ENCODE measurements around the gene BHMT. TPM values are rescaled to one million over a fixed set of nuclear protein-coding genes. Genes with fewer than 3 reads are reported as not detected.
A peak's percentile ranks its signal among the peaks of the same experiment; 100 is the strongest.
"Not testable (repeated sequence)": the region's sequence is repeated elsewhere in the genome, so short reads cannot be mapped to it uniquely, and the experiment has no call there.

The BHMT gene
- total RNA-seq, 1 donor = 0.86 TPM

GRCh38 chr5:79147076-79147475 is 35.5 kb downstream of the BHMT start:
- H3K4me3 ChIP-seq (ENCODE audit: low read depth, low read length) = no peak overlapping the region
- no peak for DNase-seq (ENCODE audit: low read depth)
- TF ChIP-seq, protein P1, sequence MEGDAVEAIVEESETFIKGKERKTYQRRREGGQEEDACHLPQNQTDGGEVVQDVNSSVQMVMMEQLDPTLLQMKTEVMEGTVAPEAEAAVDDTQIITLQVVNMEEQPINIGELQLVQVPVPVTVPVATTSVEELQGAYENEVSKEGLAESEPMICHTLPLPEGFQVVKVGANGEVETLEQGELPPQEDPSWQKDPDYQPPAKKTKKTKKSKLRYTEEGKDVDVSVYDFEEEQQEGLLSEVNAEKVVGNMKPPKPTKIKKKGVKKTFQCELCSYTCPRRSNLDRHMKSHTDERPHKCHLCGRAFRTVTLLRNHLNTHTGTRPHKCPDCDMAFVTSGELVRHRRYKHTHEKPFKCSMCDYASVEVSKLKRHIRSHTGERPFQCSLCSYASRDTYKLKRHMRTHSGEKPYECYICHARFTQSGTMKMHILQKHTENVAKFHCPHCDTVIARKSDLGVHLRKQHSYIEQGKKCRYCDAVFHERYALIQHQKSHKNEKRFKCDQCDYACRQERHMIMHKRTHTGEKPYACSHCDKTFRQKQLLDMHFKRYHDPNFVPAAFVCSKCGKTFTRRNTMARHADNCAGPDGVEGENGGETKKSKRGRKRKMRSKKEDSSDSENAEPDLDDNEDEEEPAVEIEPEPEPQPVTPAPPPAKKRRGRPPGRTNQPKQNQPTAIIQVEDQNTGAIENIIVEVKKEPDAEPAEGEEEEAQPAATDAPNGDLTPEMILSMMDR (IDR thresholded peaks at IDR 0.05; ENCODE audit: insufficient read depth, low read depth, low read length) = no peak

- H3K4me3 ChIP-seq (ENCODE audit: low read depth, low read length) = no peak overlapping the region
- TF ChIP-seq, protein P1 (IDR thresholded peaks at IDR 0.05; ENCODE audit: insufficient read depth, low read depth, low read length) = no peak
- peak; percentile 44 for DNase-seq (ENCODE audit: low read depth)
Measured at GRCh38 chr5:79149433-79149832, 37.8 kb downstream of the BHMT start.

DNA sequence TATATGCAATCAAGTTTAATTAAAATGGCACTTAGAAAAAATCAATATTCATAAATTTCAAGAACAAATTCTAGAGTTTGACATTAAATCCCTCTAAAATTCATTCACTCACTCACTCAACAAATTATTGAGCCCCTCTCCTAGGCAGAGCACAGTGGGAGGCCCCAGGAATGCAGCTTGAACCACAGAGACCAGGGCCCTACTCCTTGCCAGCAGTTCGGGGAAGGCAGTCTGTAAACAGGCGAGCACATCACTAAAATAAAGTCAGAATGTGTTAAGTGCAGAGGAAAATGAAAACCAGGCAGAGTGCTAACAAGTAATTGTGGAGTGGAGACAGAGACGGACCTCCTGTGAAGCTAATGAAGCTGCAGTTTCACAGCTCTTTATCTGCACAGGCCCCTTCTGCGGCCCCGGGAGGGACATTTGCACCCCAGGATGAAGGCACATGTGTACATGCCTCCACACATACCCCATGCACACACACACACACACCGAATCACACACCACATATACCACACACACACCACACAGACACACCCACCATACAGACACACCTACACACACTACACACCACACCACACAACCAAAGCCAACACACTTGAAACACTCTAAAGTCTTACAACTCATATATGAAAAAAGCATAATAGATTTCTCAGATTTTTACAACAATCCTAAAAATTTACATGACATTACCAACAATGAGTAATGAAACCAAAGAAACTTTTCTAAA is 40.5 kb downstream of the BHMT start:
- DNase-seq (ENCODE audit: low read depth) = peak; percentile 23
- no peak overlapping the region for H3K4me3 ChIP-seq (ENCODE audit: low read depth, low read length)
- TF ChIP-seq, protein P1 (IDR thresholded peaks at IDR 0.05; ENCODE audit: insufficient read depth, low read depth, low read length) = no peak

- no peak overlapping the region for H3K4me3 ChIP-seq (ENCODE audit: low read depth, low read length)
- TF ChIP-seq, protein P1 (IDR thresholded peaks at IDR 0.05; ENCODE audit: insufficient read depth, low read depth, low read length) = no peak
- DNase-seq (ENCODE audit: low read depth) = no peak
Measured at GRCh38 chr5:79157305-79157704, 45.7 kb downstream of the BHMT start.

GRCh38 chr5:79161647-79162046 is 50.0 kb downstream of the BHMT start:
- not testable (repeated sequence) for H3K4me3 ChIP-seq (ENCODE audit: low read depth, low read length); DNase-seq (ENCODE audit: low read depth)

GRCh38 chr5:79168031-79168430 is 56.4 kb downstream of the BHMT start:
- TF ChIP-seq, protein P1 (IDR thresholded peaks at IDR 0.05; ENCODE audit: insufficient read depth, low read depth, low read length) = no peak
- H3K4me3 ChIP-seq (ENCODE audit: low read depth, low read length) = no peak overlapping the region
- DNase-seq (ENCODE audit: low read depth) = no peak

DNA sequence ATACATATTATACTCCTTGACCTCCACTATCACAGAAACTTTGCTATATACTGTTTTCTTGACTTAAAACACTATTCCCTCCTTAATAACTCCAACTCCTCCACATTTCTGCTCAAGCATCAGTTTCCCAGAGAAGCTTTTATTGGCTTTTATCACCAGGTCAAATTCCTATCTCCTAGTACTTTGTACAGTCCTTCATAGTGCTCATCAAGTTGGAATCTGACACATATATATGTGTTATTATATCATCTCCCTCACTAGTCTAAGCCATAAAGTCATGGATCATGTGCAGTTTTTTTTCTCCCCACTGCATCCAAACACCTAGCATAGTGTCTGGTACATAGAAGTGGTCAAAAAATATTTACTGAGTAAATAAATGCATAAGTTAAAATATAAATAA is 59.1 kb downstream of the BHMT start:
- TF ChIP-seq, protein P1 (IDR thresholded peaks at IDR 0.05; ENCODE audit: insufficient read depth, low read depth, low read length) = no peak

More for the DNA sequence above, 59.1 kb downstream of the BHMT start:
- H3K4me3 ChIP-seq (ENCODE audit: low read depth, low read length) = no peak overlapping the region
- DNase-seq (ENCODE audit: low read depth) = peak; percentile 29
